NOMO-1 treated with dmso at 0.1 percent for 144 hours (cell line): Measurements from ENCODE around the gene CD200.

Experiments used
- DNase-seq: peaks from one replicate; lab custom pipeline; 2025; ENCODE audit not compliant: unreplicated experiment; lab: John Stamatoyannopoulos, UW

CD200 gene

DNA sequence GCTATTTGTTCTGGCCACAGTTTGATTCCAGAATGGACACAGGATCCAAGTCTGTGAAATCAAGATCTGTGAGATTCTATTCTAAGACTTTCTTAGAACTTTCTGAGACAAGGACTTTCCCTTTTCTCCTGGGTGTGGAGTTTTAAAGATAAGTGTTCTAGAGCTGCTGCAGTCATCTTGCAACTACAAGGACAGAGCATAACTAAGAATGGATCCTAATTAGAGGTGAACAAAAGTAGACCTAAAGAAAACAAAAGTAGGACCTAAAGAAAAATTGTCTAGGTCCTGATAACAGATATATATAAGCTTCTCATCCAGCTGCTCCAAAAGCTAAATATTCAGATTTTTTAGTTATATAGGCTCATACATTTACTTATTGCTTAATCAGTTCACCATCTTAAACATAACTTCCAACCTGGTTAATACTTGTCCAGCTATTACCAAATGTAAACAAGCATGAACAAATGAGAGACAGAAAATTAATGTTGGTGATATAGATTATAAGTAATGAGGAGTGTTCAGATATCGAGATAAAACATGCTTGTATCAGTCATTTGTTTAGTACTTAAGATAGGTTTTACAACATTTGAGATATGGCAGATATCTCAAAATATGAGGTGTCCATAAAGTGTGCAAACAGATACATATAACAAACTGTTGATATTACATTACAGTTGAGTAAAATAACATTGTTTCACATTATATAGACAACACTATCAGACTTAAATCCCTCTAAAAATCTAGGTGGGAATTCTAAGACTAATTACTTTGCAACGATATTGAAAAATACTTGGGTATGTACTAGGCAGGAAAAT lies 75.1 kb downstream of the CD200 start:
- no peak for DNase-seq

DNA sequence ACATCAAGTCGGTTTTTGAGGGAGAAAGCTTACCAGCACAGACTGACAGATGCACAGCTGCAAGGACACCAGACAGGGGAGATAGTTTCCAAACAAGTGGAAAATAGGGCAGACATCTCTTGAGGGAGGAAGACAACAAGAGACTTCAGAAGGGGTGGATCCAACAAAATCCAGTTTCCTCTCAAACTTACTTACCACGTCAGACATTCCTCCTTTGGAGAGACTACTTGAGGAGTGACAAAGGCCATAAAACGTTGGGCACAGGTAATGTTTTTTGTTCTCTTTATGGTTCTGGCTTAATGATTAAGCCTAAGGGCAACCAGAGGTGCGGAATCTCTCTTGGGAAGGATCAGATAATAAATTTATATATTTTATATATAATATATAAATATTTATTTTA lies 76.1 kb downstream of the CD200 start:
- no peak for DNase-seq

DNA sequence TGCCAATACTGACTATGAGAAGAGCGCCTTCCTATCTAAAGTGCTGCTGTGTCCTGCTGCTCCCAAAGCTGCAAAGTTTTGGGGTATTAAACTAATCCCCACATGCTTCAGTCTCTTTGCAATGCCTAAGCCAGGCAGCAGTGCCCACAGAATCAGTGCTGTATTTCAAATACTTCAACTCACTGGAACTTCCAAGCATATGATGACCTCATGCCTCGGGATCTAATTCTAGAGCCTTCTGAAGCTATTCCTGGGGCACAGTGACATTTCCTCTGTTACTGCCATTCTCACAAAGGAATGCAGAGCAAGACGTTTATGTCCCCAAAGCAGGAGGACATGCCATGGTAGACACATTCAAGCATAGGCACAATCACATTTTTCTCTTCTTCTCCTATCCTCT lies 78.5 kb downstream of the CD200 start:
- no peak for DNase-seq
